Stimulated activated CD4-positive, alpha-beta T cell treated with anti-CD3 and anti-CD28 coated beads, Interleukin-4, amount 100 ng/mL, for 24 hours (primary cell): ENCODE data around the gene RSRC1.
"Not testable (repeated sequence)": the region's sequence is repeated elsewhere in the genome, so short reads cannot be mapped to it uniquely, and the experiment has no call there.

Experiments used
- DNase-seq: peaks from one replicate; pipeline ENCODE4 v3.0.0-alpha.2; 2020

RSRC1 gene, protein sequence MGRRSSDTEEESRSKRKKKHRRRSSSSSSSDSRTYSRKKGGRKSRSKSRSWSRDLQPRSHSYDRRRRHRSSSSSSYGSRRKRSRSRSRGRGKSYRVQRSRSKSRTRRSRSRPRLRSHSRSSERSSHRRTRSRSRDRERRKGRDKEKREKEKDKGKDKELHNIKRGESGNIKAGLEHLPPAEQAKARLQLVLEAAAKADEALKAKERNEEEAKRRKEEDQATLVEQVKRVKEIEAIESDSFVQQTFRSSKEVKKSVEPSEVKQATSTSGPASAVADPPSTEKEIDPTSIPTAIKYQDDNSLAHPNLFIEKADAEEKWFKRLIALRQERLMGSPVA

DNA sequence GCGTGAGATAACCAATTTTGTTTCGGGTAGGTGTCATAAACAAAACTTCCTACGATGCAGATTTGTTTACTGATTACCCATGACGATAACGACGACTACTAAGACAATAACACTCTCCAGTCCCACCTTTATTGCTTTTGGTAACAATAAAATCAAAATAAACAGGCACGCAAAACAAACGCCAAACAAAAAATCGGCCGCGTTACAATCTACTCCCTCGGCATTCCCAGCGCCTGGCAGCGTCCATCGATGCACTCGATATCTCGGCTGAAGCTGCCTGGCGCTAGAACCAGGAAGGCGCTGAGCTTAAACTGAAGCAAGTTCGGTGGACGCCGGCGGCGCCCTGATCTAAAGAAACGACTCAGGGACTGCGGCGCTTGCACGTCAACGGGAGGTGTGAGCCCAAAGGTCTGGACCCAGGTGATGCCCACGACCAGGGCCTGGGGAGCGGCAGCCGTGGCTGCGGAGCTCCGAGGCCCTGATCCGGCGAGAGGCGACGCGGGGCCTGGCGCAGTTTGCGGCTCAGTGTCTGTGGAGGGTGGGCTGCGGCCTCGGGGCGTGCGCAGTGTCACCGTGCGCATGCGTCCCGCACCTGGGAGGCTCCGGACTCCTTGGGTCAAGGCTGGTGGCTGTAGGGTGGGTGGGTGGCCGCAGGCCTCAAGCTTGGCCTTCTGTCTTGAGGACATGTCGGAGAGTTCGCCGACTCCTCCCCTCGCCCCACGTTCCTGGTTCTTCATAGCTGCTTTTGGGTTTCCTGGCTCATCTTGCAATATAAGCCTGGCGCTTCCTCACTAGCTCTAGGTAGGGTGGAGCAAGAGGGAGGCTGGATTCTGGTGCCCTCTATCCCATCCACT is at the start of gene RSRC1:
RSRC1 (plus strand) TSS at position 286 of the 854 bp plus-strand sequence. CDS start 12,016 bp downstream, outside the sequence.
- DNase-seq = peak; percentile 81

DNA sequence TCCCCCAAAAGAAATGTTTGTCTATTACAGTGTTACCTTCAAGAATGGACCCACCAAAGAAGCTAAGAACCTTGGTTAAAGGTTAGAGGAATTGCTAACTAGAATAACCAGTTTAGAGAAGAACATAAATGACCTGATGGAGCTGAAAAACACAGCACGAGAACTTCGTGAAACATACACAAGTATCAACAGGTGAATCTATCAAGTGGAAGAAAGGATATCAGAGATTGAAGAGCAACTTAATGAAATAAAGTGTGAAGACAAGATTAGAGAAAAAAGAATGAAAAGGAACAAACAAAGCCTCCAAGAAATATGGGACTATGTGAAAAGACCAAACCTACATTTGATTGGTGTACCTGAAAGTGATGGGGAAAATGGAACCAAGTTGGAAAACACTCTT is 44.3 kb upstream of the RSRC1 start:
- not testable (repeated sequence) for DNase-seq

DNA sequence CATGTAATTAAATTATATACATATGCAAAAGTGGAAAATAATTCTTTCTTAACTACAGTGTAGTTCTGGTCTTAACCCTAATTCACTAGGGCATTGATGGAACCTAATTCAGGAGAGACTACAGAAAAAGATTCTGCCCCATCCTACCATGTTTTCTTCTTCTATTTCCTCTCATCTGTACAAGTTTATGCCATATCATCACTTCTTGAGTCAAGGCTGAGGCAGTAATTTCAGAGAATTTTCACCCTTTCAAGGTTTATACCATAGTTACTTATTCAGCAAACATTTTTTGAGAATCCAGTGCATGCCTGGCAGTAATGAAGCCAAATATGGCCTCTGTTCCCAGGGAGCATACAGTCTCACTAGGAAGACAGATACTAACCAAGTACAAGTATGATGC is 37.1 kb upstream of the RSRC1 start:
- no peak for DNase-seq

DNA sequence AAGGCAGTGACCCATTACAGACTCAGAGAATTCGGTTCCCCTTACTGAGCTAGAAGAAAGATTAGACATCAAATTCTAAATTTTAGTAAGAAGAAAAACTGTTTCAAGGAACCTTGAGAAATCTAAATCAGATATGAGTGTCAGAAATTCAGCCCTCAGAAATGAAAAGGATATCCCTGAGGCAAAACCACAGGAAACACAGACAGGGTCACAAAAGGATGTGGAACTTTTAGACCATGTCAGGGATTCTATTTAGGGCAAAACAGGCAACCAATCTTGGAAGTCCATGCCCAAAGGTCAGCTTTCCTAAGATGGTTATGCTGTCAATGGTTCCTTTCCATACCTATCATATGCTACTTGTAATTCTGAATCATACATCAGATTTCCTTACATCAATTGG is 35.3 kb upstream of the RSRC1 start:
- DNase-seq = no peak

DNA sequence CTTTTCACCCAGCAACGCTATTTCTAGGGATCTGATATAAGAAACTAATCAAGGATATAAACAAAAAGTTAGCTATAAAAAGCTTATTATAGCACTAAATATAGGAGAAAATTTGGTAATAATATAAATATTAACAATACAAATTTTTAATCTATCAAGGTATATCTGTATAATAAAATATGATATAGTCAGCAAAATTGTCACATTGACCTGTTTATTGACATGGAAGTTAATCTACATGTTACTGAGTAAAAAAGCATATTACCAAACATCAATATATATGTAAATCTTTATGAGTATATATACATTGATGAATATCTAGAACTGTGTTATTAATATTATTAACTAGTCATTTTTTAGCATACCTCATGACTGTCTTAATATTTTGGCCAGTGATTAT is 30.3 kb upstream of the RSRC1 start:
- DNase-seq = no peak

DNA sequence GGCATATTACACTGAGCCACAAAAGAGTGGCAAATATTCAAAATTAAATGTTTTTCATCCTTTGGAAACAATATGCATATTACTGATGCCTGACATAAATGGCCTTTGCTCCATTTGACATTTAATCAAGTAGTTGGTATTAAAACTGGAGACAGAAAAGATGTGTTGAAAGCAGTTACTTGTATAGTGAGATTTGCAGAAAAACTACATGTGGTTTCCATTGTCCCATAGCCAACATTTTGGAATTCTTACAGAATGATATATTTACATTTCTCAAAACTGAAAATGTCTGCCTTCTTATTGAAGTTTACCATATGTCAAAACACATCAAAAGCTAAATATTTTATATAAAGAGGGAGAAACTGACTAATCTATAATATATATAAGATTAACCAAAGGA is 25.2 kb upstream of the RSRC1 start:
- no peak for DNase-seq

DNA sequence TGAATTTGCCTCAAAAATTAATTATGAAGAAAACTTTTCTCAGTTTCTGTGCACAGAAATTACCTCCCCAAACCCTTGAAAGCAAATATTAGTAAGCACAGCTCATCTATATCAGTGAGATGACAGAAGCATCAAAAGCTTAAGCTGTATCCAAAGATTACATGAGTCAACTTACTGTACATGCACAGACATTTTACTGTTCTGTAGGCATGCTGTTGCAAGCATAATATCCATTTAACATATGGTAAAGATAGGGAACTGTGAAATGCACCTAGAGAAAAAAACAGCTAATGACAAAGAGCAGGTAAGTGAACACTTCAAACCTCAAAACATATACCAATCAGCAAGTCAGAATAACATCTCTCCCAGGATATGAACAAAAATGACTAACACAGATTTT is 24.5 kb upstream of the RSRC1 start:
- no peak for DNase-seq

DNA sequence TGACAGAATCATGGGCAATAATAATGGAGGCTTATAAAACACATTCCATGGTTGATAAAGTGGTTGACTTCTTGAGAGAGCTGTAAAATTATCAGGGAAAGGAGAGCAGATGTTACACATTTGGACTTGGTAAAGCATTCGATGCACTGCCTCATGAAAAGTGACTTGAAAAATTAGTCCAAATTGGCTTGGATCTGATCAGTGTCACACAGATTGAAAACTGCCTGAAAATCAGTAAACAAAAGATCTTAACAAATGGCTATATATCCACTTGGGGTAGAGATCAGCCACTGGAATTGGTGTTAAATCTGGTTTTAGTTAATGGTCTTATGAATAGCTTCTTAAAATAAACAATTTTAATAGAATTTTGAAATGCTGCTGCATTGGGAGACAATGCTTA is 24.0 kb upstream of the RSRC1 start:
- no peak for DNase-seq

DNA sequence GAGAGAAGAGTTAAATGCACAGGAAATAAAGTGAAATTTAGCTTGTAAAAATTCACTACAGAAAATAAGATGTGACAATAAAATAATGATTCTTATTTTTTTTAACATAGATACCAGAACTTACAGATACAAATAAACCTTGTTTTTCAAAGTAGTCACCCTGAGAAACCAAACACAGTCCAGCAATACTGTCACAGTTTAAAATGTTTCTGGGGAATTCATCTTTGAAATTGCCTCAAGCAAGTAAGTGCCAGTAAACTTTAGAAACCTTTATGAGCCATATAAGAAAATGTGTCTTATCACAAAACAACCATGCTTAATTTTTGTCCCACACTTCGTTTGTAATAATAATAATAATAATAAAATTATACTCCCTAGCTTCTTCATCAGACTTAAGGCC is 23.5 kb upstream of the RSRC1 start:
- DNase-seq = no peak

DNA sequence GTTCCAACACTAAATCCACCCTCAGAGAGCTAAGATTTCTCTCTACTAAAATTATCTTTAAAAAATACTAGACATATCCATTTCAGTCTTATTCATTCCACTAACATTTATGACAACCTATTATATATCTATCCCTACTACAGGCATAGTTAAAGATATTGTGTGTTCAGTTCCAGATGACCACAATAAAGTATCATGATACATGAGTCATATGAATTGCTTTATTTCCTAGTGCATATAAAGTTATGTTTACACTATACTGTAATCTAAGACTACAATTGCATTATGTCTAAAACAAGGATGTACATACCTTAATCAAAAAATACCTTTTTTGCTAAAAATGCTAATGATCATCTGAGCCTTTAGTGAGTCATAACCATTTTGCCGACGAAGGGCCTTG is 23.1 kb upstream of the RSRC1 start:
- DNase-seq = no peak

DNA sequence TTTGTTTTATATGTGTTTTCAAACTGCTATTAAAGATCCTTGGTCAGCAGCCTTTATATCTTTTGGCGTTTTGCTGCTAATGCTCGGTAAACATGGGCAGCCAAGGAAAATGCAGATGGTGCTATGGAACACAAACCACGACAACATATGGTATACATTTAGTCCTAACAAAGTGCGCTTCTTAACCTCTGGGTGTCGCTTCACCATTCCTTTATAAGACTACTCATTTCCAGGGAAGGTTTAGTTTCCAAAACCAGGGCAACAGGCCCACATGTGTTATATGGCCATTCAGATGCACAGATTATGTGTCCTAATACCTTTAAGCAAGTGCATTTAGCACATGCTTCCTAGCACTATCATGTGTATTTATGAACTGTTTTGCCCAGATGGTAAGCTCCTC is 18.4 kb upstream of the RSRC1 start:
- DNase-seq = no peak

DNA sequence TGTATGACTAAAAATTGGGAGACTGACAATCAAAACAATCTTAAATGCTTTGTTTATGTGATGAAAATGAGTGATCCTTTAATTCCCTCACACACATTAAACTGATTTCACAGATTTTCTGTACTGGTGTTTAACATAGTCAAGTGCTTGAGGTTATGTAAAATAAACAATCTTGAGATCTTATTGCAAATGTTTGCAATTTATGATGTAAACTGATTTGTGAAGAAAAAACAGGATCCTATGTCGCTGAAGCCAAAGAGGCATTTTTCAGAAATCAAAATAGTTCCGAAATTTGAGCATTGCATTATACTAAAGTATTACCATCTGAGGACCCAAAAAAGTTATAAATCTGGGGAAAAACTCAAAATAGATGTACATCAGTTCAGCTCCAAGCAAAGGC is 16.4 kb upstream of the RSRC1 start:
- DNase-seq = no peak

DNA sequence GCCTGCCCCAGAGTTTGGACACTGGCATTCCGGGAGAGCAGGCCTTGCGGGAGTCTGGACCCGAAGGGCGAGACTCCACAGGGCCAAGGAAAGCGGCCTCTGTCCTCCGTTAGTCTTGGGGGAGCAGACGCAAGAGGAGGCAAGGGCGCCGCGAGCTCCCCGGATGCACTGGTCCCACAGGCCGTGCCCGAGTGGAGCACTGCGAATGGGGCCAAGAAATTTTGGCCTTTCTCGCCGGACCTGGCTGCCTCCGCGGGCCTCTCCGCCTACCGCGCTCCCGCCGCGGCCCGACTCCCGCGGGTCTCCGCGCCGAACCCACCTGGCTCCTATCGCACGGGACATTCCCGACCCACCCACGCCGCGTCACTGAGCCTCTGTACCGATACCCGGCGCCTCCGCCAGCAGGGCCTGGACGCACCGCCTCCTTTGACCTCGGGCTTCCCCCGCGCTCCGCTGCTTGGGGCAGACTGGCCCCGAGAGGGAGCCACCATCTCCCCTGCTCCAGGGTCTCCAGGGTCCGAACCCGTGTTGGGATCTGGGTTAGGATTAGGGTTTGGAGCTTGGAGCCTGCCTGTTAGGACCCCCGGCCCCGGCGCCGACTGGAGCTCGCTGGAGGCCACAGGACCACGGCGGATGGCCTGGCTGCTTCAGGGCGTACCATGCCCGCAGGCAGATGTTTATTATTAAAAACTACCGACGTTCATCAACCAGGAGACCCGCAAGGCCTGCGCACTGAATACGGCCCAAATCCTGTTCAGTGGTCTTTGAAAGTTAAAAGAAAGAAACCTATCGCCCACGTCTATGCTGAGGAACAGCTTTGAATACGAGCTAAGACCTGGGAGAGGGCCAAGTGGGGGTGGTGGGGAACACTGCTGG is 15.4 kb upstream of the RSRC1 start:
- DNase-seq = no peak

DNA sequence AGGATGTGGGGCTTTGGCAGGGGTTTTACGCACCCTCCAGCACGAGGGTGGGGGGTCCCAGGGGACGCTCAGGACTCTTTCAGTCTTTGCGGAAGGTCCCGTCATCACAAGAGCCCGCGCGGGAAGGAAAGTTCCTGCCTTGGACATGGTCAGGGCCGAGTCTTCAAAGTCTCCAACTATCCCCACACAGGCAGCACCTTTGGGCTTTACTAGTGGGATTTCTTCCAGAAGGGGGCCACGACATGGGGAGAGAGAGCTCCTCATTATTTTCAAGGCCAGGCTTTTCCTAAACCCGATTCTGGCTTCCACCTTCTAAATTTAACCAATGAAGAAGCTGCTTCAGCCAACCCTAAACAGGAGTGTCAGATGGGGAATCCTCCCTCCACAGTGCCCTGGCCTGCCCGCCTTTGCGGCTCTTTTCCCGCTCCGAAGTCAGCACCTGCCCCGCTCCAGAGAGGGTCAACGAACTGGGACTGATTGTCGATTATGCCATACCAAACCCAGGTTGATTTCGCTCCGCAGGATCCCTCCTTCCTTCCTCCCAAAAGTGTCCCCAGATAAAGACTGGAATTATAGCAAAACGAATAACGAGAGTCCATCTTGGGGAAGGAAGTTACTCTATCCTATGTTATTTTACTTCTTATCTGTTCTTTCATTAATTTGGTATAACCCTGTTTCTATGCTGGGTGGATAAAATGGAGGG is 14.6 kb upstream of the RSRC1 start:
- DNase-seq = no peak

DNA sequence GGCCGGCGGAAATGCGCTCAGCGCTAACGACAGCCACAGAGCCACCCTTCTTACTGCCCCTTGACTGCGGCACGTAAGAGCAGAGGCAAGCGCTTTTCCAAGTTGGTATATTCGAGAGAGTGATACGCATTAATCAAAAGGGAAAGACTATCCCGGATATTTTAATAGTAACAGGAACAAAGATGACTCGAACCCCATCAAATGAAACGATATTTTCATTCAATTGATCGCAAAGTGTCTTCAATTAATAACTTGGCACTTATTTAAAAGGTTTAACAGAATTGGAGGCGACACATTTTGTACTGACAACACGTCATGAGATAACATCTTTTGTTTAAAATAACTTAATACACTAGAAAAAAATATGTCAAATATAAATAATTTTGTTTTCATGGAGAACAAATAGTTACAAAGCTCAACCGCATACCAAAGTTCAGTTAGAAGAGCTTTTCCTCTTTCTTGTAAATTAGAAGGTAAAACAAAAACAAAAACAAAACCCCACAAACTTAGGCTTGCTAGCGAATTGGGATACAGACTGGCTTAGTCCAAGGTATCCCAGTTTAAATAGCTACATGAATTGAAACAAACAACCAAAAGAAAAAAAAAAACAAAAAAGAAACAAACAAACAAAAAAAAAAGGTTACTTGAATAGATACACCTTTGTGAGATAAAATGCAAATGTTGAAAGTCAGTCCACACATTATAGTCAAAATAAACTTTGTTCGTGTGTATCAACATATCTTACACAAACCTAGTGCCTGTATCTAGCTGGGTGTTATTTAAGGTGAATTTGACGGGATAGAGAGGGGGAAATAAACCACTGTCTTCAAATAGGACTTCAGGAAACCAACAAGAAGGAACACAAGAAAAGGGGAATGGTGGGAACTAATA is 13.8 kb upstream of the RSRC1 start:
- DNase-seq = no peak

DNA sequence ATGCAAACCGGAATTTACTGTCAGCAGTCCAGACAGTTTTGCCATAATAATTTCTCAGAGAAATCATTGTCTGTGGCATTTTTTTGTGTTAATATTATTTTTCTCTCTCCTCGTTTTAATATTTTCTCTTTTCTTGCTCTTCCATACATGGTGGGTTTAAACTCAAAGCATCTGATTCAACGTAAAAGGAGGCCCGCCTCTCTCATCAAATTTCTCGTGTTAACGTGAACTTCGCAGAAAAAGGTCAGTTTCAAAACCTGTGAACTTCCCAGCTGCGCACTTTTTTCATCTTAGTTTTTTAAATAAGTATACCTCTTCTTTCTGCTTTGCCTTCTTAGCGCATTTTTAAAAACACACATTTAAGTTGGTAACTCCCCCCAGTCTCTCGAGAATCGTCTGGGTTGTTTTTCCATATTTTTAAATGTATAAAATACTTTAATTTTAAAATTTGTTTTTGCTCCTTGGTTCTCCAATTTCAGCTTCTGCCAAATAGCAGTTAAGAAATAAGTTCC is 12.8 kb upstream of the RSRC1 start:
- DNase-seq = no peak

DNA sequence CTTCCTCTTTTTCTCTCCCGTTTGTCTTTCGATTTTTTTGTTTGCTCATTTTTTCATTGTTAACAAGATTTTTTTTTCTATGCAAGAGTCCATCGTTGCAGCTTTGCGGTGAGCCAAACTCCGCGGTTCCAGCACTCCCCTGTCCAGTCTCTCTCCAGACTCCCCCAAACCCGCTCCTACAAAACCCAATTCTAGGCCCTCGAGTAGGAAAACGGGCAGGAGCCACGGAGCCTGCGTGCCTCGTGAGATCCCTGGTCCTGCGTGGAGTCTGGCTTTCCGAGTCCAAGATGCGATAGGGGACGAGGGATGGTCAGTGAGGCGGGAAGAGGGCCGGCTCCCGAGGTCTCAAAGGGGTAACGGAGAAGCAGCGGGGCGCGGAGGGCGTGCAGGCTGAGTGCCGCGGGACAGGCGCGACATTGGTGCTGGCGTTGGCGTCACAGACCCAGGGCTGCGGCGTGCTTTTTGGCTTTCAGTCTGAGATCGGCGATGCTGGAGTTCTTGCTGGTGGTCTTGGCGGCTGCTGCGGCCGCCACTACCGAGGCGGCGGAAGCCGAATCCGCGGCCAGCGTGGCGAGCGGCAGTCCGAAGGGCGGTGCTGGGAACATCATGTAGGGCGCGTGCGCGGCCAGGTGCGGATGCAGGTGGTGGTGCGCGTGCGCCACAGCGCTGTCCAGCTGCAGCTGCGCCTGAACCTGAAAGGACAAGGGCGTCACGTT is 12.1 kb upstream of the RSRC1 start:
- peak; percentile 70 for DNase-seq

DNA sequence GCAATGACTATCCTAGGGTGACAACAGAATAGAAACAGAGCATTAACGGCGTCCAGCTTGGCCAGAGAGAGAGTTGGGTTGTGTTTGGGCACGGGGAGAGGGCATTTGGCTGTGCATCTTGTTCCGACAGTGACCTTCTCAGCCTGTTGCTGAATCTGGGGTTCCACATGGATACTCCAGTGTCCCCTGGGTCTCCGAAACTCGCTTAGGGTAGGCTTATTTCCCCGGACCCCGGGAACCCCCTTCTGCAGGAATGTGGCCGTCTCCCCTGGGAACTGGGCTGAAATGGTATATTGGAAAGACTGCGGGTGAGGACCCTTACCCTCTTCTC is 11.6 kb upstream of the RSRC1 start:
- DNase-seq = no peak

DNA sequence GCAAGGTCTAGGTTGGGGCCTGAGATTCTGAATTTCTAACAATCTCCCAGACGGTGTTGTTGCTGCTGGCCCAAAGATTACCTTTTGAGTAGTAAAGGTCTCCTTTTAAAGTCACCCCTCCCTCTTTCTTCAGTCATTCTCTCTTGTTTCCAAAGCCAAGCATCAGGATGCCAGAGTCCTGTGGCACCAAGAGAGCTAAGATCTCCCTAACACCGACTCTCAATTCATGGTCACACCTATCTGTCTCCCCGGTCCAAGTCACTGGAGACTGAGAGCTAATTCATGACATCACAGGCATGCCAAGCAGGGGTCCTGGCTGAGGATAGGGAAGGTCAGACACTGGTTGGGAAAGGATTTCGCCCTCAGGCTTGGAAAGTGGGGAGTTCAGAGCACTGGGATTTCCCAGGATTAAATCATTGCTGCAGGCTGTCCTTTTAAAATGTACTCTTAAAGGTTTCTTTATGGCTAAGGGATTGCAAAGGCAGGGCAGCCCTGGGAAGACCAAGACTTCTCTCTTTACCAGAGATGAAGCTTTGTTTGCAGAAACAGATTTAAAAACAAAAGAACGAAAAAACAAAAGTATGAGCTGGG is 11.0 kb upstream of the RSRC1 start:
- no peak for DNase-seq

DNA sequence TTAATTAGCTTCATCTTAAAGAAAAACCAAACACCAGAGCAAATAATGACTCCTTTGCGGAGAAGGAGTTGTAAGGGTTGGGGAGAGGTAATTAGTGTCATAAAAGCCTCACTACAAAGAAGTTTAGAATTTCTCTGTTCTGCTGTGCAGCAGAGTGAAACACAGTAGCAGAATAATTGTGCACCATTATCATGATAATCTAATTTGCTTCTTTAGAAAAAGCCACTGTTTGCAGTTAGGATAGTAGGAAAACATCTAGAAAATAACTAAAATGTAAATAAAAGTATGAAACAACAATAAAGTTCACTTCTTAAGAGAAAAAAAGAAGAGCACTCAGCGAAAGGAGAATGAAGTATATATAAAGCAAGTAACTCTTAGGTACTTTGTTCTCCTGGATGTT is 9.2 kb upstream of the RSRC1 start:
- DNase-seq = no peak
